BJ (cell line): ENCODE results near the gene GALR1. TPM values are rescaled to one million over a fixed set of nuclear protein-coding genes. Genes with fewer than 3 reads are reported as not detected.

Experiments used
- CTCF ChIA-PET: fragments of 350-600 bp; formaldehyde crosslinking; extraction: SDS; loops from one replicate; lab custom pipeline; 2021; ENCODE audit warnings: antibody characterized with exemption, inconsistent platforms; lab: Yijun Ruan, JAX
- POLR2A ChIA-PET: fragments of 300-600 bp; sonication (Branson Sonifier 250); formaldehyde crosslinking; extraction: SDS; loops from one replicate; lab custom pipeline; 2021; ENCODE audit warnings: antibody characterized with exemption; lab: Charles Lee
- DNase-seq: peaks from one replicate; pipeline ENCODE4 v3.0.0-alpha.2; 2011; ENCODE audit warnings: low read depth
- H3K27me3 ChIP-seq: 2 replicates; pipeline ENCODE4 v1.6.0; 2011; ENCODE audit warnings: low read length; ENCODE audit not compliant: control insufficient read depth, insufficient read depth
- H3K36me3 ChIP-seq: 2 replicates; pipeline ENCODE4 v1.5.1; 2011; ENCODE audit warnings: low read length; ENCODE audit not compliant: control insufficient read depth, insufficient read depth
- H3K4me3 ChIP-seq: 2 replicates; pipeline ENCODE4 v1.5.1; 2011; ENCODE audit warnings: low read depth, mild to moderate bottlenecking, control low read depth, low read length
- polyA plus RNA-seq: library from polyadenylated mRNA; depleted of rRNA; stranded (reverse); fragments of >200 nt; gene quantifications from 2 replicates; pipeline ENCODE4 v1.2.3, GENCODE V29; 2011
- TF ChIP-seq, protein P1 (sequence below): IDR thresholded peaks from 2 replicates; pipeline ENCODE4 v1.5.1; 2011; ENCODE audit warnings: low read depth, mild to moderate bottlenecking, control low read depth, inconsistent platforms, low read length, moderate library complexity; ENCODE audit not compliant: insufficient read depth

GALR1 gene
- polyA plus RNA-seq, 1 experiment, result not detected

DNA sequence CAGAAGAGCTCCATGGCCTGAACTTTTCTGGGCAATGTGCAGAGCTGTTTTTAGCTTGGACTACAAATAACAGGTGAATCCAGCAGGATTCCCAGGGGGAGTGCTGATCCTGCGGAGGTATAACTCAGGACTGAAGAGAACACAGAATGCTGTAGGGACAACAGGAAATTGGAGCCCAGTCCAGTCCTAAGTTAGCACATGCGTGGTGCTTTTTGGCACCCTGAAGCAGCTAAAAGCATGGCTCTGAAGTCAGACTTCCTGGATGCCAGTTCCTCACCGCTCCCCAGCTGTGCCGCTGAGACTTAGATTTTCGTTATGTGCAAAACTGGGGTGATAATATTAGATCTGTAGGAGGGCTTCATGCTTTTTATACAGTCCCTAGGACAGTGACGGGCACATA, 58.6 kb downstream of the GALR1 start:
- TF ChIP-seq, protein P1, sequence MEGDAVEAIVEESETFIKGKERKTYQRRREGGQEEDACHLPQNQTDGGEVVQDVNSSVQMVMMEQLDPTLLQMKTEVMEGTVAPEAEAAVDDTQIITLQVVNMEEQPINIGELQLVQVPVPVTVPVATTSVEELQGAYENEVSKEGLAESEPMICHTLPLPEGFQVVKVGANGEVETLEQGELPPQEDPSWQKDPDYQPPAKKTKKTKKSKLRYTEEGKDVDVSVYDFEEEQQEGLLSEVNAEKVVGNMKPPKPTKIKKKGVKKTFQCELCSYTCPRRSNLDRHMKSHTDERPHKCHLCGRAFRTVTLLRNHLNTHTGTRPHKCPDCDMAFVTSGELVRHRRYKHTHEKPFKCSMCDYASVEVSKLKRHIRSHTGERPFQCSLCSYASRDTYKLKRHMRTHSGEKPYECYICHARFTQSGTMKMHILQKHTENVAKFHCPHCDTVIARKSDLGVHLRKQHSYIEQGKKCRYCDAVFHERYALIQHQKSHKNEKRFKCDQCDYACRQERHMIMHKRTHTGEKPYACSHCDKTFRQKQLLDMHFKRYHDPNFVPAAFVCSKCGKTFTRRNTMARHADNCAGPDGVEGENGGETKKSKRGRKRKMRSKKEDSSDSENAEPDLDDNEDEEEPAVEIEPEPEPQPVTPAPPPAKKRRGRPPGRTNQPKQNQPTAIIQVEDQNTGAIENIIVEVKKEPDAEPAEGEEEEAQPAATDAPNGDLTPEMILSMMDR, result no peak
- ChIA-PET POLR2A (no interaction called here), CTCF (no interaction called here)
- no peaks in the 10 kb centered on the region for H3K36me3 ChIP-seq
- no peak overlapping the region for H3K4me3 ChIP-seq
- H3K27me3 ChIP-seq, result no peaks in the 10 kb centered on the region
- DNase-seq, result no peak

DNA sequence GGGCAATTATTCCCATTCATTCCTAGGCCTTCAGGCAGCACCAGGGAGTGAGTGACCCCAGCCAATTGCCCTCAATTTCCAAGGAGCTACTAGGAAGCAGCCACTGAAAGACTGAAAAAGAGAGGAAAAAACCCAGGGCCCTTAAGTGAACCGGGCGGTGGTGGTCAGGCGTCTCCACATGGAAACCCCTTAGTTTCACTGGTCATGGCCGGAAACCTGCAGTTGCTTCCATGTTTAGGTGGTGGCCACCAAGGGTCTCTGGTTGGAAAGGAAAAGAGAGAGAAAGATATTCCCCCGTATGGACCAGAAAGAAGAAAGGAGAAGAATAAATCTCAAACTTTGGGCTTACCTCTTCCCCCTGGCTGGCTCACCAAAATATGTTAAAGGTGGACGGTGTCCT, 64.9 kb downstream of the GALR1 start:
- CTCF ChIA-PET, result no interaction called here
- no peak for DNase-seq
- Histone ChIP-seq H3K36me3 (no peaks in the 10 kb centered on the region), H3K27me3 (no peaks in the 10 kb centered on the region), H3K4me3 (no peak overlapping the region)
- POLR2A ChIA-PET, result no interaction called here
- TF ChIP-seq, protein P1, result no peak

DNA sequence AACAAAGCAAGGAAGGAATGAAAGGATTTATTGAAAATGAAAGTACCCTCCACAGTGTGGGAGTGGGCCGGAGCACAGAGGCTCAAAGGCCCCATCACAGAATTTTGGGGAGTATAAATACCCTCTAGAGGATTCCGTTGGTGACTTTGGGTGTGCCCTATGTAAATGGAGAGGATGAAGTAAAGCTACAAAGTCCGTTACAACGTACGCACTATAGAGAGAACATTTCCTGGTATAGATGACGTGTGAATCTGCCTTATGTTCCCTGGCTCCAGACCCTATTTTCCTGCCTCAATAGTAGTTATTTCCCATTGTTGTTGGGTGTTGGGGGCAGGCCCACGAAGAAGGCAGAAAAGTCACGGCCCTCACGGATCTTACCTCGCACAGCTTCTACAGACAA, 65.3 kb downstream of the GALR1 start:
- POLR2A ChIA-PET, result no interaction called here
- CTCF ChIA-PET, result no interaction called here
- Histone ChIP-seq H3K27me3 (no peaks in the 10 kb centered on the region), H3K4me3 (no peak overlapping the region), H3K36me3 (no peaks in the 10 kb centered on the region)
- TF ChIP-seq, protein P1, result no peak
- DNase-seq, result no peak

DNA sequence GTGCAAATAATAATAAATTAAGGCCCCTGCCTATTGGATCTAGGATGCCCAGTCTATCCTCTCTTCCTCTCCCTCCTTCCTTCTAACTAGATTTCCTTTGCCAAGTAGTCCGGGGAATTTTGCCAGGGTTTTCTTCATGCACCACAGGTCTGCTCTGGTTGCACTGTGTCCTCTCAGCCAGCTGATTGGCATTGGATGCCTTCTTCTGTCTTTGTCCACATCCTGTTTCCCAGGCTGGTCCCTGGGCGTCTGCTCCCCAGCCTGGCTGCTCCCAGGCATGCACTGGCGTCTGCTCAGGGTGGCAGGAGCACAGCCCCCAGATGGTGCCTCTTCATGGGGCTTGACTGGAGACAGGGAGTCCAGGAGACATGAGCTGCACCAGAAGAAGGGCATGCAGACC, 66.4 kb downstream of the GALR1 start:
- Histone ChIP-seq H3K36me3 (no peaks in the 10 kb centered on the region), H3K4me3 (no peak overlapping the region), H3K27me3 (no peaks in the 10 kb centered on the region)
- ChIA-PET POLR2A (no interaction called here), CTCF (no interaction called here)
- no peak for DNase-seq
- TF ChIP-seq, protein P1, result no peak

DNA sequence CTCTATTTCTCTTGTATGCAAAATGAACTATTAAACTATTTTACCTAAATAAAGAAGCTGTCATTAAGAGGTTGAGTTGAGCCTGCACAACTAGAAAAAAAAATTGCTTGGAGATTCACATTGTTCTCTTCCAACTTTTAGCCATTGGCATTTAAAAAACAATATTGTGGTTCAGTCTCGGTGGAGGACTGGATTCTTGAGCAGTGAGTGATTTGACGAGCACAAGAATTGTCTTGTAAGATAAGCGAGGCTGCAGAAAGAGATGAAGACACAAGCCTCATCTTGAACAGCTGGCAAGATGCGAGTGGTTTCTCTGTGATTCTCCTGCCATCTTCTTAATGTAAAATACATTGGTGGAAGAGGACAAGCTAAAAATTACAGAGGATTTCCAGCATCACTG, 67.0 kb downstream of the GALR1 start:
- ChIA-PET POLR2A (no interaction called here), CTCF (no interaction called here)
- TF ChIP-seq, protein P1, result no peak
- Histone ChIP-seq H3K4me3 (no peak overlapping the region), H3K36me3 (no peaks in the 10 kb centered on the region), H3K27me3 (no peaks in the 10 kb centered on the region)
- DNase-seq, result no peak
